GM20431 (cell line): ENCODE results near the gene THPO.

Experiments used
- in situ Hi-C: fragments of 300-500 bp; cut with MseI, MboI; formaldehyde crosslinking; loops from one replicate; pipeline ENCODE4 v1.15.0; 2020; ENCODE audit warnings: low sequenced_read_pairs; ENCODE audit not compliant: unreplicated experiment

The THPO gene

GRCh38 chr3:184377882-184378445, at the start of gene THPO:
Gene THPO, minus strand, starts transcription at chr3:184378207. Its CDS starts 1,948 bp downstream, at chr3:184376259.
- in situ Hi-C loops: no loop called here

- in situ Hi-C loops: no loop called here
Observed at GRCh38 chr3:184426691-184427141, 48.7 kb upstream of the THPO start.

GRCh38 chr3:184423561-184423960, 45.6 kb upstream of the THPO start:
- in situ Hi-C loops: no loop called here

- in situ Hi-C loops: no loop called here
Observed at GRCh38 chr3:184419171-184419570, 41.2 kb upstream of the THPO start.

GRCh38 chr3:184417619-184418327, 39.8 kb upstream of the THPO start:
- in situ Hi-C loops: no loop called here

GRCh38 chr3:184415203-184415490, 37.1 kb upstream of the THPO start:
- in situ Hi-C loops: no loop called here

- in situ Hi-C loops: no loop called here
Observed at GRCh38 chr3:184414418-184415202, 36.6 kb upstream of the THPO start.

GRCh38 chr3:184409946-184410500, 32.0 kb upstream of the THPO start:
- in situ Hi-C loops: no loop called here

GRCh38 chr3:184409331-184409926, 31.4 kb upstream of the THPO start:
- in situ Hi-C loops: no loop called here

- in situ Hi-C loops: no loop called here
Observed at GRCh38 chr3:184405075-184406030, 27.3 kb upstream of the THPO start.

- in situ Hi-C loops: no loop called here
Observed at GRCh38 chr3:184399410-184399809, 21.4 kb upstream of the THPO start.

- in situ Hi-C loops: no loop called here
Observed at GRCh38 chr3:184395320-184395660, 17.3 kb upstream of the THPO start.

GRCh38 chr3:184391266-184391665, 13.3 kb upstream of the THPO start:
- in situ Hi-C loops: no loop called here

- in situ Hi-C loops: no loop called here
Observed at GRCh38 chr3:184389935-184390528, 12.0 kb upstream of the THPO start.

GRCh38 chr3:184389384-184389783, 11.4 kb upstream of the THPO start:
- in situ Hi-C loops: no loop called here

- in situ Hi-C loops: no loop called here
Observed at GRCh38 chr3:184388936-184389230, 10.9 kb upstream of the THPO start.

GRCh38 chr3:184388164-184388935, 10.3 kb upstream of the THPO start:
- in situ Hi-C loops: no loop called here

GRCh38 chr3:184387174-184387714, 9.2 kb upstream of the THPO start:
- in situ Hi-C loops: no loop called here
